Esophagus muscularis mucosa (tissue), 4 donors: ENCODE measurements around the gene GCK. TPM values are rescaled to one million over a fixed set of nuclear protein-coding genes. Genes with fewer than 3 reads are reported as not detected.

Source experiments
- DNase-seq: peaks from one replicate; pipeline ENCODE4 v3.0.0-alpha.2; 2017; ENCODE audit errors: extremely low spot score
- H3K27ac ChIP-seq, 4 donors: fragments of 200-600 bp; sonication (generic); replicated peaks in 1 of 4; 1 replicate in 3 of 4; 2 replicates in 1 of 4; pipeline ENCODE4 v1.5.1; 2016 to 2019; ENCODE audit warnings: mild to moderate bottlenecking in 1 of 4
- H3K27me3 ChIP-seq, 4 donors: fragments of 200-600 bp; sonication (generic); one replicate each; pipeline versions ENCODE4 v1.5.1 to v1.6.0; 2016 to 2019
- H3K36me3 ChIP-seq, 4 donors: fragments of 200-600 bp; sonication (generic); one replicate each; pipeline ENCODE4 v1.5.1; 2016 to 2019
- H3K4me1 ChIP-seq, 4 donors: fragments of 200-600 bp; sonication (generic); one replicate each; pipeline ENCODE4 v1.5.1; 2016 to 2019
- H3K4me3 ChIP-seq, 4 donors: fragments of 200-600 bp; sonication (generic); 1 replicate in 2 of 4; 2 replicates in 2 of 4; pipeline ENCODE4 v1.5.1; 2016 to 2019; ENCODE audit warnings: mild to moderate bottlenecking in 4 of 4, moderate library complexity in 1 of 4
- H3K9me3 ChIP-seq, 4 donors: fragments of 200-600 bp; sonication (generic); 1 replicate in 3 of 4; 2 replicates in 1 of 4; pipeline ENCODE4 v1.5.1; 2016 to 2019
- CTCF ChIP-seq, 3 experiments: fragments of 200-600 bp in 2 of 3; fragments of 450-650 bp in 1 of 3; sonication (generic) in 2 of 3; IDR thresholded peaks; one replicate each; pipeline ENCODE4 v1.5.1; 2017 to 2019; ENCODE audit warnings: antibody characterized with exemption in 3 of 3, mild to moderate bottlenecking in 2 of 3, moderate library complexity in 1 of 3
- EP300 ChIP-seq: sonication (generic); formaldehyde crosslinking; IDR thresholded peaks from one replicate; pipeline ENCODE4 v1.6.1; 2017; ENCODE audit warnings: antibody characterized with exemption
- POLR2A ChIP-seq: fragments of 450-650 bp; IDR thresholded peaks from one replicate; pipeline ENCODE4 v1.6.1; 2017; ENCODE audit warnings: antibody characterized with exemption, moderate library complexity, mild to moderate bottlenecking, low read depth
- POLR2AphosphoS5 ChIP-seq, 2 donors: sonication (generic); formaldehyde crosslinking; IDR thresholded peaks; one replicate each; pipeline ENCODE4 v1.6.1; 2017; ENCODE audit warnings: antibody characterized with exemption in 2 of 2
- whole genome bisulfite sequencing: methylation state at CpG from one replicate; pipeline ENCODE4 v1.1.5; 2018; 5-methylcytosine and 5-hydroxymethylcytosine counted together
- intact Hi-C: fragments of 100-400 bp; cut with DNase I; formaldehyde crosslinking; loops from one replicate; pipeline ENCODE4 v1.15.1; 2023
- total RNA-seq, 4 donors: library from RNA; depleted of rRNA; stranded (reverse); fragments of >200 nt; gene quantifications; one replicate each; pipeline versions ENCODE4 v1.1.0 to v1.2.1, GENCODE V29; 2016

The GCK gene
- total RNA-seq, 4 donors from 2014 or later, result 0.75 to 2.8 (median 1.2) TPM

DNA sequence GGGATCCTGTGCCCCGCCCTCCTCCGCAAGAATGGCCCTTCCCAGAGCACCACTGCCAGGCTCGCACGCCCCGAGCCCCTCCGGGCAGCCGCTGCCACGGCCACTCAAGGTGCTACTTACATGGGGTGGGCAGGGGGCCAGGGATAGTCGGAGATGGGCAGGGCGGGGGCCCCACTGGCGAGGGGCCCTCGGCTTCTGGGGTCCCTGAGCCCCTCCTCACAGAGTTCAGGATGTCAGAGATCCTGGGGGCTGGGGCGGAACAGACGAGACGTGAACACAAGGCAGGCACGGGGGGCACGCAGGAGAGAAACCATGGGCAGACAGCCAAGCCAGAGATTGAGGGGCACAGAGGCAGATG is 37.1 kb upstream of the GCK start:
- peaks cover 0 to 40% (median 7%) of the 10 kb centered on the region in 4 donors for H3K27me3 ChIP-seq
- H3K4me1 ChIP-seq, result no peaks in the 10 kb centered on the region
- H3K27ac ChIP-seq, result no peak overlapping the region
- H3K4me3 ChIP-seq, result no peak overlapping the region
- H3K36me3 ChIP-seq, result peaks cover 0 to 2% (median 0%) of the 10 kb centered on the region in 4 donors
- intact Hi-C loops, result no loop called here
- H3K9me3 ChIP-seq, result no peaks in the 10 kb centered on the region
- 66% methylated on average over 14 of the region's 17 CpGs for WGBS
- DNase-seq, result no peak
- no peak for TF ChIP-seq POLR2AphosphoS5 (IDR thresholded peaks at IDR 0.05)
- TF ChIP-seq CTCF (IDR thresholded peaks at IDR 0.05), result no peak
- no peak for TF ChIP-seq EP300
- no peak for TF ChIP-seq POLR2A

DNA sequence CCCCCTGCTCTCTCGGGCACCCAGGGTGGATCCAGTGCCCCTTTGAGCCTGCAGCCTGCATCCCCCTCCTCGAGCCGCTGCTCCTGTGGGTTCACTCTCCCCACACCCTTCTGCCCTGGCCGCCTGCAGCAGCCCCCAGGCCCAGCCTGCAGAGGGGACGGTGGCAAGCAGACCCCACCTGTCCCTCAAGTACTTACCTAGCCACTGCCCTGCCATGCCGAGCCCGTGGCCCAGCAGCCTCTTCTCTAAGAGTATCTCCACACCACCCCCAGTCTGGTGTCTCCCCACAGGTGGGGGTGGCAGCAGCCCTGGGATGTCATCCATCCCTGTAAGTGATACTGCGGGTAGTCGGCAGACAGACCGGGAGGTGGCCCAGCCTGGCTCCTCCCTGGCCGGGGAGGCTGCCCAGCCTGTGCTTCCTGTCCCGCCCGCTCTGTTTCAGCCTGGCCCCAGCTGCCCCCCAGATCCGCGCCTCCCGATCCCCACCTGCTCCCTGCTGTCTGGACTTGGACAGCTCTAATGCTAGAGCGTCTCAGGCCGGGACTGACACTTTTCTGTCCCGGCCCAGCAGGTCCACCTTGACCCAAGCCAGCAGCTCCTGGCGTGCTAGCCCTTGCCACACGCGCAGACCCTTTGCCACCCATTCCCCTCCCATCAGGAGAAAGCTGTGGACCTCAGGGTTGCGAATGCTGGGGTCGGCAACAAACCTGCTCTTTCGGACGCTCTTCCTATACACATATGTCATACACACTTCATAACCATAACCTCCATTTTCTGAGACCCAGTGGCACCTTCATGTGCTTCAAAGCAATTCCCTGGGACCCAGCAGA is 36.5 kb upstream of the GCK start:
- no peak for DNase-seq
- Histone ChIP-seq H3K9me3 (no peaks in the 10 kb centered on the region), H3K4me3 (no peak overlapping the region), H3K36me3 (peaks cover 0 to 6% (median 0%) of the 10 kb centered on the region in 4 donors), H3K4me1 (no peaks in the 10 kb centered on the region), H3K27ac (no peak overlapping the region), H3K27me3 (peaks cover 0 to 44% (median 7%) of the 10 kb centered on the region in 4 donors)
- no peak for TF ChIP-seq CTCF (IDR thresholded peaks at IDR 0.05)
- TF ChIP-seq POLR2AphosphoS5 (IDR thresholded peaks at IDR 0.05), result no peak
- TF ChIP-seq EP300, result no peak
- TF ChIP-seq POLR2A, result no peak
- WGBS, result 68% methylated on average over 22 of the region's 26 CpGs
- intact Hi-C loops, result no loop called here

- no peak for TF ChIP-seq POLR2AphosphoS5 (IDR thresholded peaks at IDR 0.05)
- TF ChIP-seq EP300, result no peak
- TF ChIP-seq POLR2A, result no peak
- TF ChIP-seq CTCF (IDR thresholded peaks at IDR 0.05), result no peak
- DNase-seq, result no peak
- Histone ChIP-seq H3K9me3 (no peaks in the 10 kb centered on the region), H3K27me3 (peaks cover 0 to 45% (median 7%) of the 10 kb centered on the region in 4 donors), H3K36me3 (peaks cover 0 to 6% (median 0%) of the 10 kb centered on the region in 4 donors), H3K27ac (no peak overlapping the region), H3K4me1 (no peaks in the 10 kb centered on the region), H3K4me3 (no peak overlapping the region)
- intact Hi-C loops, result no loop called here
- WGBS, result 71% methylated on average over 6 of the region's 10 CpGs
Measured at GRCh38 chr7:44224974-44225565, 35.8 kb upstream of the GCK start.

DNA sequence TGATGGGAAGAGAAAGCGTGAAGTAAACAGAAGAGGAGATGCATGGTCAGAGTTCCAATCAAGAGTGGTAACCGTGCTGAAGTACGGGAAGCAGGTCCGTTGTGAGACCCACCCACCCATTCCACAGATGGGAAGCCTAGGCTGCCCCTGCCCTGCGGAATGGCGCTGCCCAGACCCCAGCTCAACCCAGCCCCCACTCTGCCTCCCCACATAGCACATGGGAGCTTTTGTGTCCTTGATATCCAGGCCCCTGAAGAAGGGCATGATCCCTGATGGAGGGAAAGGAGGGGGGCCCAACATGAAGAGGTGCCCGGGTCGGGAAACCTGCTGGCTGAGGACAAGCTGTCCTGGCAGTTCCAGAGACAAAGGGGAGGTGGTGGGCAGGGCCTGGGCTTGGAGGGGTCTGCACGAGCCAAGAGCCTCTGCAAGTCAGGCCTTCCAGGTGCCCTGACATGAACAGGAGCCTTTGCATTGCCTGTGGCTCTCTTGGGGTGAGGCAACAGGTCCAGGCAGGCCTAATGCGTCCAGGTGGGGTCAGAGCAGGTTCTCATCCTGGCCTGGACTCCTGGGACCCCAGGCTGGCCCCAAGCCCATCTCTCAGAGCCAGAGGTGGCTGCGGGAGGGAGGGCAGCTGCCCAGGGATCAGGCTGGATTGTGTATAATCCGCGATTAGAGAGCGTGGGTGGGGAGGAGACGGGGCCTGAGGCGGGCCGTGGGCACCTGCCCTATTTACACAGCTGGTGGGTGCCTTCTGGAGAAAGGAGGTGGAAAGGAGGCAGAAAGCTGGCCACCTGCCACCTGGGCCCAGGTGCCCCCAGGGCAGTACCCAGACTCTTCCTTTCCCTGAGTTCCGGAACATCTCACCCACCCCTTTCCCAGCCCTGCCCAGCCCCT is 35.1 kb upstream of the GCK start:
- H3K36me3 ChIP-seq, result peaks cover 0 to 6% (median 0%) of the 10 kb centered on the region in 4 donors
- no peak overlapping the region for H3K4me3 ChIP-seq
- H3K27me3 ChIP-seq, result peaks cover 0 to 53% (median 7%) of the 10 kb centered on the region in 4 donors
- intact Hi-C loops, result no loop called here
- 78% methylated on average over 15 of the region's 18 CpGs for WGBS
- no peaks in the 10 kb centered on the region for H3K4me1 ChIP-seq
- no peak for DNase-seq
- no peak overlapping the region for H3K27ac ChIP-seq
- H3K9me3 ChIP-seq, result peaks cover 0 to 4% (median 0%) of the 10 kb centered on the region in 4 donors
- TF ChIP-seq CTCF (IDR thresholded peaks at IDR 0.05) (no peak), POLR2A (no peak), POLR2AphosphoS5 (IDR thresholded peaks at IDR 0.05) (no peak), EP300 (no peak)
